Fibroblast of pulmonary artery (primary cell): ENCODE data around the gene BBS9.

ENCODE experiments used
- DNase-seq: peaks from one replicate; pipeline ENCODE4 v3.0.0-alpha.2; 2010; ENCODE audit warnings: low read depth
- H3K4me3 ChIP-seq: replicated peaks from 2 replicates; pipeline ENCODE4 v1.5.1; 2011; ENCODE audit warnings: low read depth, mild to moderate bottlenecking, control low read depth, low read length, moderate library complexity
- TF ChIP-seq, protein P1 (sequence below): IDR thresholded peaks from 2 replicates; pipeline ENCODE4 v1.5.1; 2011; ENCODE audit warnings: mild to moderate bottlenecking, control low read depth, low read length, inconsistent platforms; ENCODE audit errors: missing control alignments

Gene BBS9

DNA sequence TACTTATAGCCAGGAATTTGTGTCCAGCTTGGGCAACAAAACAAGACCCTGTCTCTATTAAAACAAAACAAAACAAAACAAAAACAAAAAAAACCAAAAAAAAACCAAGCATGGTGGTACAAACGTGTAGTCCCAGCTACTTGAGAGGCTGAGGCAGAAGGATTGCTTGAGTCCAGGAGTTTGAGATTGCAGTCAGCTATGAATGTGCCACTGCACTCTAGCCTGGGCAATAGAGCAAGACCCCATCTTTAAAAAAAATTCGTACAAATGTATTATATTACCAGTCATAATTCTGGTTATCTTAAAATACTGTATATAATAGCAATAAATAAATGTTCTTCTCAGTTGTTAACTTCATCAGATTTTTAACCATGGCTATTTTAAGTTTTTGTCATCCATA, 2.3 kb upstream of the BBS9 start:
- no peak for DNase-seq
- TF ChIP-seq, protein P1, sequence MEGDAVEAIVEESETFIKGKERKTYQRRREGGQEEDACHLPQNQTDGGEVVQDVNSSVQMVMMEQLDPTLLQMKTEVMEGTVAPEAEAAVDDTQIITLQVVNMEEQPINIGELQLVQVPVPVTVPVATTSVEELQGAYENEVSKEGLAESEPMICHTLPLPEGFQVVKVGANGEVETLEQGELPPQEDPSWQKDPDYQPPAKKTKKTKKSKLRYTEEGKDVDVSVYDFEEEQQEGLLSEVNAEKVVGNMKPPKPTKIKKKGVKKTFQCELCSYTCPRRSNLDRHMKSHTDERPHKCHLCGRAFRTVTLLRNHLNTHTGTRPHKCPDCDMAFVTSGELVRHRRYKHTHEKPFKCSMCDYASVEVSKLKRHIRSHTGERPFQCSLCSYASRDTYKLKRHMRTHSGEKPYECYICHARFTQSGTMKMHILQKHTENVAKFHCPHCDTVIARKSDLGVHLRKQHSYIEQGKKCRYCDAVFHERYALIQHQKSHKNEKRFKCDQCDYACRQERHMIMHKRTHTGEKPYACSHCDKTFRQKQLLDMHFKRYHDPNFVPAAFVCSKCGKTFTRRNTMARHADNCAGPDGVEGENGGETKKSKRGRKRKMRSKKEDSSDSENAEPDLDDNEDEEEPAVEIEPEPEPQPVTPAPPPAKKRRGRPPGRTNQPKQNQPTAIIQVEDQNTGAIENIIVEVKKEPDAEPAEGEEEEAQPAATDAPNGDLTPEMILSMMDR: no peak
- no peak overlapping the region for H3K4me3 ChIP-seq

DNA sequence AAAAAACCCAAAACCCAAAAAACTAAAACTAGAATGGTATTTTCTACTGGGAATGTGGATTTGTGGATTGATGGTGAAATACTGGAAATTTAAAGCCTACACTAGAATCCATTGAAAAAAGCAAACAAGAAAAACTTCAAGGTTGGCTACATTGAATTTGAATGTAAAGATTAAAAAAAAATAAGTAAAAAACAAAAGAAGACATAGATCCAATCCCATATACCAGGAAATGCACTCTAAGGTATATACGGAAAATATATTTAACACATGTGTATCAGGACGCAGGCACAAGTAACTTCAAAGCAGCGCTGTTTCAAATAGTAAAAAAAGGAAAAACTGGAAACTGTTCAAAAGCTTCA, 754 bp upstream of the BBS9 start:
- no peak for DNase-seq
- H3K4me3 ChIP-seq: peak overlapping the region; percentile 94
- TF ChIP-seq, protein P1: no peak

DNA sequence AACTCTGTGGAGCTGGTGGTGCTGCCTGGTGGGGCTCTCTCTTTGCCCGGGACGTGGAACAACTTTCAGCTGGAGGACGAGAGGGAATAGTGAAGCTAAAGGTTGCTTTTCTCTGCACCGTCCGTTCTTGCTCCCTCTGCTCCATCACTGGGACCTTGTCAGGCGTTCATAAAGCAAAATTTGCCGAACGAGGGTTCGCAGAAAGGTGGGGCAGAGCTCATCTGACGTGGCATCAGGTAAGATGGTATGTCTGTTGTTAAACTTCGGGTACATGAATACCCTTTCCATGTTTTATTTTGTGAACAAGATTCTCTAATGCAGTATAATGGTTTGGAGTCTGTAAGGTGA, 416 bp downstream of the BBS9 start:
- peak overlapping the region; percentile 94 for H3K4me3 ChIP-seq

DNA sequence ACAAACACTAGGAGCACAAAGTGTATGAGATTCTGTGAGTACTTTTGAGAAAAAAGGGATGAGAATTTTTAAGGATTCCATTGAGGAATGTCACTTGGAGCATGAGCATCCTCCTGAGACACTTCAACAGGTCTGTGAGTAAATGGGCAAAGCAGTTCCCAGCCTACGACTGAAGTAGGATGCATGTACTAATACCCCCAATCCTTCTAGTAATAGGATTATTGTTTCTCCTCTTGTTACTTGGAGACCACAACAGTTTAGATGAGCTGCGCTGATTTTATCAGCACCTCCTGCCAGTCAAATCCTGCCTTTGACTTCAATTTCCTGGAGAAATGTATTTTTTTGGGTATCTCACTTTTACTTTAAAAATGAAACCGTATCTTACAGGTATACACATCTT, 820 bp downstream of the BBS9 start:
- TF ChIP-seq, protein P1: no peak
- peak; percentile 21 for DNase-seq
- H3K4me3 ChIP-seq: peak overlapping the region; percentile 94

More for the DNA sequence above, 416 bp downstream of the BBS9 start:
- no peak for DNase-seq
- TF ChIP-seq, protein P1: no peak

DNA sequence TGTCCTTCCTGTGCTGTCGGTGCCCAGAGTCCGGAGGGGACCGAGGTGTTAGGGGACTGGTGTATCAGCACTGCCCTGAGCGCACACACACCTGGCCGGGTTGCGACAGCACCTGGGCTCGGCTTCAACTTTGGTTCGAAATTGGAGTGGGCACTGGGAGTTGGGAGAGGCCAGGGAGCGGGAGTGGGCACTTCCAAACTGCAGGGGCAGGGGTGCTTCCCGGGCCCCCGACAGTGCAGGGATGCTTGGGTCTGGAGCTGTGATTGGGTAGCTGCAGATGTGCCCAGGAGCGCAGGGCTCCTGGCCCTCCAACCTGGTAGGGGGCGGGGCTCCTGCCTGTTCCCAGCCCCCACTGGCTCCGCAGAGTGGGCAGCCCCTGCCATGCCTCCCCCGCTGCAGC, 7.7 kb downstream of the BBS9 start:
- no peak overlapping the region for H3K4me3 ChIP-seq
- TF ChIP-seq, protein P1: no peak
- DNase-seq: no peak

DNA sequence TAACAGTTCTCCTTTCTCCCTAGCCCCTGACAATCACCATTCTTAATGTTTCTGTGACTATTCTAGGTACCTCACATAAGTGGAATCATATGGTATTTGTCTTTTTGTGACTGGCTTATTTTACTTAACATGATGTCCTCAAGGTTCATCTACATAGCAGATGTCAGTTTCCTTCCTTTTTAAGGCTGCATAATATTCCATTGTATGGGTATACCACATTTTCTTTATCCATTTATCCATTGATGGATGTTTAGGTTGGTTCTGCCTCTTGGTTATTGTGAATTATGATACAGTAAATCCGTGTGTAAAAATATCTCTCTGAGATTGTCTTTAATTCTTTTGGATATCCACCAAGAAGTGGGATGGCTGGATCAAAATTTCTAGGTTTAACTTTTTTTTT, 13.2 kb downstream of the BBS9 start:
- TF ChIP-seq, protein P1: no peak
- H3K4me3 ChIP-seq: no peak overlapping the region
- no peak for DNase-seq

DNA sequence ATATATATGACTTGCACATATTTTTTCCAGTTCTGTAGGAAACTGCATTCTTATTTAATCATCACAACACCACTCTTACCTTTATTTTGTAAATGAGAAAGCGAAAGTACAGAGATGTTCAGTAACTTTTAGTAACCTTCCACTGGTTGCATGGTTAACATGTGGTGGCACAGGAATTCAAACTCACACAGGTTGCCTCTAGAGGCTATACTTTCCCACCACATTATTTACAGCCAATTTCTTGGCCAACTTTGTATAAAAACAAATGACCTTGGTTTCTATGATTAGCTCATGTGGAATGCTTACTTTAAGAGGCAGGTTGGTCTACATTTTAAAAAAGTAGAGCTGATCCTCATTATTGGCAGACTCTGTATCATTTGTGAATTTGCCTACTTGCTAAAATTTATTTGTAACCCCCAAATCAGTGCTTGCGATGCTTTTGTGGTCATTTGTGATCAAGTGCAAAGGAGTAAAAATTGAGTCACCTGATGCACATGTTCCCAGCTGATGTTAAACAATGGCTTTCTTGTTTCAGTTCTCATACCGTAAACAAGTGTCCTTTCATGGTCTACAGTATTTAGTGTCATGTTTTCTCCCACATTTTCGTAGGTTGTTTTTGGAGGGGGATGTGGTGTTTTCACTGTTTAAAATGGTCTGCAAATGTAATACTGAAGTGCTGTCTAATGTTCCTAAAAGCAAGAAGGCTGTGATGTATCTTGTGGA, 14.8 kb downstream of the BBS9 start:
- TF ChIP-seq, protein P1: no peak
- DNase-seq: peak; percentile 8
- H3K4me3 ChIP-seq: no peak overlapping the region
